Measurements from ENCODE around the gene GCNA. TPM values are rescaled to one million over a fixed set of nuclear protein-coding genes. Genes with fewer than 3 reads are reported as not detected.

The GCNA gene
- total RNA-seq, 1 experiment from 2014 or later, result 0.98 TPM

GRCh38 chrX:71659959-71660358, 81.7 kb downstream of the GCNA start:
- no TSS peak for BruUV-seq (replicated peaks)
- Histone ChIP-seq H3K9me2 (ENCODE audit: insufficient read depth) (no peaks in the 10 kb centered on the region), H3K27ac (ENCODE audit: low read depth, low read length) (no peak overlapping the region), H3K36me3 (ENCODE audit: control insufficient read depth in 1 of 2, insufficient read depth in 2 of 2, low read length in 2 of 2) (no peaks in the 10 kb centered on the region), H3K4me1 (ENCODE audit: control insufficient read depth in 1 of 2, insufficient read depth in 2 of 2, low read length in 2 of 2) (no peaks in the 10 kb centered on the region; a peak in 1 of 4 replicates), H2AFZ (ENCODE audit: low read depth, low read length, poor library complexity, severe bottlenecking) (no peak overlapping the region), H3K4me3 (replicated peaks in 1 of 2; ENCODE audit: low read depth in 1 of 2, low read length in 2 of 2) (no peak overlapping the region), H3K27me3 (ENCODE audit: insufficient read depth, low read length) (no peaks in the 10 kb centered on the region), H3K79me2 (ENCODE audit: insufficient read depth, low read length) (no peaks in the 10 kb centered on the region), H3K9me3 (ENCODE audit: control insufficient read depth in 1 of 2, insufficient read depth in 1 of 2, low read depth in 1 of 2, low read length in 2 of 2) (no peaks in the 10 kb centered on the region), H3K4me2 (ENCODE audit: low read length) (no peak overlapping the region), H3K9ac (ENCODE audit: low read length) (no peak overlapping the region), H4K20me1 (ENCODE audit: insufficient read depth) (no peaks in the 10 kb centered on the region)
- DNase-seq (ENCODE audit: low read depth, low spot score) (no peak), ATAC-seq (no peak)
- TF ChIP-seq FOSL1 (IDR thresholded peaks at IDR 0.05; ENCODE audit: low read depth), result no peak
- TF ChIP-seq, protein P1, sequence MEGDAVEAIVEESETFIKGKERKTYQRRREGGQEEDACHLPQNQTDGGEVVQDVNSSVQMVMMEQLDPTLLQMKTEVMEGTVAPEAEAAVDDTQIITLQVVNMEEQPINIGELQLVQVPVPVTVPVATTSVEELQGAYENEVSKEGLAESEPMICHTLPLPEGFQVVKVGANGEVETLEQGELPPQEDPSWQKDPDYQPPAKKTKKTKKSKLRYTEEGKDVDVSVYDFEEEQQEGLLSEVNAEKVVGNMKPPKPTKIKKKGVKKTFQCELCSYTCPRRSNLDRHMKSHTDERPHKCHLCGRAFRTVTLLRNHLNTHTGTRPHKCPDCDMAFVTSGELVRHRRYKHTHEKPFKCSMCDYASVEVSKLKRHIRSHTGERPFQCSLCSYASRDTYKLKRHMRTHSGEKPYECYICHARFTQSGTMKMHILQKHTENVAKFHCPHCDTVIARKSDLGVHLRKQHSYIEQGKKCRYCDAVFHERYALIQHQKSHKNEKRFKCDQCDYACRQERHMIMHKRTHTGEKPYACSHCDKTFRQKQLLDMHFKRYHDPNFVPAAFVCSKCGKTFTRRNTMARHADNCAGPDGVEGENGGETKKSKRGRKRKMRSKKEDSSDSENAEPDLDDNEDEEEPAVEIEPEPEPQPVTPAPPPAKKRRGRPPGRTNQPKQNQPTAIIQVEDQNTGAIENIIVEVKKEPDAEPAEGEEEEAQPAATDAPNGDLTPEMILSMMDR (IDR thresholded peaks at IDR 0.05 in 2 of 3, conservative IDR thresholded peaks at IDR 0.05 in 1 of 3; ENCODE audit: borderline replicate concordance in 1 of 3, insufficient read depth in 1 of 3, low read depth in 2 of 3, low read length in 2 of 3), result no peak
- no peak for TF ChIP-seq YY1 (IDR thresholded peaks at IDR 0.05; ENCODE audit: extremely low read depth, insufficient replicate concordance, low read depth, low read length)
- no peak for TF ChIP-seq REST (IDR thresholded peaks at IDR 0.05; ENCODE audit: low read depth)
- TF ChIP-seq JUND (IDR thresholded peaks at IDR 0.05), result no peak
- TF ChIP-seq RAD21 (IDR thresholded peaks at IDR 0.05; ENCODE audit: low read depth), result no peak
- TF ChIP-seq, protein P2, sequence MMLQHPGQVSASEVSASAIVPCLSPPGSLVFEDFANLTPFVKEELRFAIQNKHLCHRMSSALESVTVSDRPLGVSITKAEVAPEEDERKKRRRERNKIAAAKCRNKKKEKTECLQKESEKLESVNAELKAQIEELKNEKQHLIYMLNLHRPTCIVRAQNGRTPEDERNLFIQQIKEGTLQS (IDR thresholded peaks at IDR 0.05), result no peak
- no peak for TF ChIP-seq SIN3A (IDR thresholded peaks at IDR 0.05; ENCODE audit: low read depth)
- TF ChIP-seq CEBPB (IDR thresholded peaks at IDR 0.05; ENCODE audit: low read depth), result no peak
- no peak for TF ChIP-seq EZH2 (IDR thresholded peaks at IDR 0.05)
- ChIA-PET CTCF (no interaction called here), POLR2A (no interaction called here), RAD21 (ENCODE audit: low non-redundant PET in 1 of 2, low total read pairs in 2 of 2, uncharacterized antibody in 2 of 2, unreplicated experiment in 2 of 2) (no interaction called here)
- intact Hi-C loops (cut with micrococcal nuclease), result no loop called here

Data from HCT116 (cell line).